Measurements from ENCODE around the gene FAF1. TPM values are rescaled to one million over a fixed set of nuclear protein-coding genes. Genes with fewer than 3 reads are reported as not detected.
A peak's percentile ranks its signal among the peaks of the same experiment; 100 is the strongest.

Gene FAF1
- total RNA-seq, 6 experiments from 2014 or later: 24.1 to 32.4 (median 31.6) TPM

- DNase-seq (no peak), ATAC-seq (no peak)
- TF ChIP-seq POLR2A (IDR thresholded peaks at IDR 0.05) (no peak), CTCF (IDR thresholded peaks at IDR 0.05) (no peak)
- intact Hi-C loops (cut with DNase I): no loop called here
- Histone ChIP-seq H3K27ac (peak overlapping the region in 1 of 3 donors; percentile 93), H3K9me3 (no peaks in the 10 kb centered on the region), H3K36me3 (no peaks in the 10 kb centered on the region), H3K4me3 (no peak overlapping the region), H3K4me1 (peaks cover 0 to 12% (median 3%) of the 10 kb centered on the region in 4 donors), H3K27me3 (no peaks in the 10 kb centered on the region)
- WGBS (ENCODE audit: insufficient coverage, low coverage, low lambda C conversion rate, missing lambda C conversion rate): 29% methylated on average over 1 of the region's 1 CpG
Observed at GRCh38 chr1:50979937-50980336, 19.9 kb upstream of the FAF1 start.

GRCh38 chr1:50978852-50979781 is 19.1 kb upstream of the FAF1 start:
- peak in 2 of 3 donors; percentile 30 to 73 for DNase-seq
- H3K4me1 ChIP-seq: peaks cover 0 to 12% (median 3%) of the 10 kb centered on the region in 4 donors
- 13% methylated on average over 10 of the region's 10 CpGs for WGBS (ENCODE audit: insufficient coverage, low coverage, low lambda C conversion rate, missing lambda C conversion rate)

GRCh38 chr1:50978144-50978851 is 18.2 kb upstream of the FAF1 start:
- DNase-seq (peak; percentile 84 to 87 (median 86)), ATAC-seq (peak; percentile 84 to 91 (median 88))
- Histone ChIP-seq H3K9me3 (no peaks in the 10 kb centered on the region), H3K27me3 (no peaks in the 10 kb centered on the region), H3K36me3 (no peaks in the 10 kb centered on the region), H3K27ac (peak overlapping the region; percentile 87 to 93 (median 90)), H3K4me1 (peaks cover 0 to 12% (median 3%) of the 10 kb centered on the region in 4 donors), H3K4me3 (peak overlapping the region; percentile 80 to 88 (median 81))
- TF ChIP-seq CTCF (IDR thresholded peaks at IDR 0.05): no peak
- TF ChIP-seq POLR2A (IDR thresholded peaks at IDR 0.05): peak; percentile 34
- intact Hi-C loops (cut with DNase I): no loop called here
- 2% methylated on average over 12 of the region's 42 CpGs for WGBS (ENCODE audit: insufficient coverage, low coverage, low lambda C conversion rate, missing lambda C conversion rate)

More at GRCh38 chr1:50978852-50979781, 19.1 kb upstream of the FAF1 start:
- no peak for TF ChIP-seq CTCF (IDR thresholded peaks at IDR 0.05)
- no peak for TF ChIP-seq POLR2A (IDR thresholded peaks at IDR 0.05)
- Histone ChIP-seq H3K9me3 (no peaks in the 10 kb centered on the region), H3K36me3 (no peaks in the 10 kb centered on the region), H3K27me3 (no peaks in the 10 kb centered on the region), H3K4me3 (peak overlapping the region; percentile 80 to 88 (median 81)), H3K27ac (peak overlapping the region; percentile 87 to 93 (median 90))
- intact Hi-C loops (cut with DNase I): no loop called here
- peak; percentile 54 to 74 (median 64) for ATAC-seq

- no peaks in the 10 kb centered on the region for H3K9me3 ChIP-seq
- TF ChIP-seq POLR2A (IDR thresholded peaks at IDR 0.05): no peak
- no peak for TF ChIP-seq CTCF (IDR thresholded peaks at IDR 0.05)
- WGBS (ENCODE audit: insufficient coverage, low coverage, low lambda C conversion rate, missing lambda C conversion rate): under 1% methylated on average over 21 of the region's 63 CpGs
- no peaks in the 10 kb centered on the region for H3K36me3 ChIP-seq
- peak overlapping the region; percentile 87 to 93 (median 90) for H3K27ac ChIP-seq
- intact Hi-C loops (cut with DNase I): no loop called here
- DNase-seq (peak; percentile 67 to 83 (median 74)), ATAC-seq (peak; percentile 64 to 80 (median 76))
- peak overlapping the region; percentile 80 to 88 (median 81) for H3K4me3 ChIP-seq
- H3K4me1 ChIP-seq: peaks cover 0 to 12% (median 3%) of the 10 kb centered on the region in 4 donors
- no peaks in the 10 kb centered on the region for H3K27me3 ChIP-seq
Observed at GRCh38 chr1:50977575-50978143, 17.6 kb upstream of the FAF1 start.

All from right lobe of liver (tissue), 6 donors.